DOHH2 (cell line): ENCODE measurements around the gene TBCD.

Source experiments
- H3F3A ChIP-seq: fragments of 200-600 bp; sonication (generic), shearing (Covaris generic); 2 replicates; pipeline ENCODE4 v1.6.0; 2016; ENCODE audit warnings: antibody characterized with exemption, mild to moderate bottlenecking; ENCODE audit not compliant: control insufficient read depth, insufficient read depth
- H3K27ac ChIP-seq: fragments of 200-600 bp; sonication (generic); 2 replicates; pipeline ENCODE4 v1.5.1; 2014; ENCODE audit warnings: low read depth, mild to moderate bottlenecking, low read length, moderate library complexity
- H3K27me3 ChIP-seq: fragments of 200-600 bp; sonication (generic); 2 replicates; pipeline ENCODE4 v1.6.1; 2014; ENCODE audit warnings: mild to moderate bottlenecking, low read length, mixed read lengths; ENCODE audit not compliant: control insufficient read depth
- H3K36me3 ChIP-seq: fragments of 200-600 bp; sonication (generic); 2 replicates; pipeline ENCODE4 v1.6.1; 2014; ENCODE audit warnings: mild to moderate bottlenecking, low read length, moderate library complexity, mixed read lengths; ENCODE audit not compliant: control insufficient read depth
- H3K4me1 ChIP-seq: fragments of 200-600 bp; sonication (generic); 2 replicates; pipeline ENCODE4 v1.6.1; 2014; ENCODE audit warnings: mild to moderate bottlenecking, low read length, mixed read lengths; ENCODE audit not compliant: control insufficient read depth
- H3K4me2 ChIP-seq: fragments of 200-600 bp; sonication (generic); 2 replicates; pipeline ENCODE4 v1.6.0; 2014; ENCODE audit warnings: mild to moderate bottlenecking, low read length, moderate library complexity
- H3K4me3 ChIP-seq: fragments of 200-600 bp; sonication (generic); 2 replicates; pipeline ENCODE4 v1.5.1; 2014; ENCODE audit warnings: mild to moderate bottlenecking, low read length, mixed read lengths
- H3K79me2 ChIP-seq: fragments of 200-600 bp; sonication (generic); 2 replicates; pipeline ENCODE4 v1.6.1; 2014; ENCODE audit warnings: mild to moderate bottlenecking, low read length, mixed read lengths; ENCODE audit not compliant: control insufficient read depth
- H3K9me2 ChIP-seq: fragments of 200-600 bp; sonication (generic); replicated peaks from 2 replicates; pipeline ENCODE4 v1.6.1; 2014; ENCODE audit warnings: mild to moderate bottlenecking, low read length, mixed read lengths; ENCODE audit not compliant: control insufficient read depth
- H3K9me3 ChIP-seq: fragments of 200-600 bp; sonication (generic); 2 replicates; pipeline ENCODE4 v1.6.1; 2014; ENCODE audit warnings: antibody characterized with exemption, low read length, mixed read lengths; ENCODE audit not compliant: control insufficient read depth, insufficient read depth
- H4K20me1 ChIP-seq: fragments of 200-600 bp; sonication (generic); 2 replicates; pipeline ENCODE4 v1.6.0; 2014; ENCODE audit warnings: low read depth, mild to moderate bottlenecking, antibody characterized with exemption, low read length, moderate library complexity; ENCODE audit not compliant: control insufficient read depth, insufficient read depth
- EZH2phosphoT487 ChIP-seq: fragments of 200-600 bp; sonication (generic); IDR thresholded peaks from 2 replicates; pipeline ENCODE4 v1.6.1; 2017; ENCODE audit warnings: borderline replicate concordance, mild to moderate bottlenecking, antibody characterized with exemption, low read length, moderate library complexity, mixed read lengths
- TF ChIP-seq, protein P1 (sequence below): fragments of 200-600 bp; sonication (generic); IDR thresholded peaks from one replicate; pipeline ENCODE4 v1.5.1; 2014; ENCODE audit warnings: antibody characterized with exemption, mild to moderate bottlenecking, low read depth, low read length; ENCODE audit not compliant: poor library complexity, severe bottlenecking

The TBCD gene

DNA sequence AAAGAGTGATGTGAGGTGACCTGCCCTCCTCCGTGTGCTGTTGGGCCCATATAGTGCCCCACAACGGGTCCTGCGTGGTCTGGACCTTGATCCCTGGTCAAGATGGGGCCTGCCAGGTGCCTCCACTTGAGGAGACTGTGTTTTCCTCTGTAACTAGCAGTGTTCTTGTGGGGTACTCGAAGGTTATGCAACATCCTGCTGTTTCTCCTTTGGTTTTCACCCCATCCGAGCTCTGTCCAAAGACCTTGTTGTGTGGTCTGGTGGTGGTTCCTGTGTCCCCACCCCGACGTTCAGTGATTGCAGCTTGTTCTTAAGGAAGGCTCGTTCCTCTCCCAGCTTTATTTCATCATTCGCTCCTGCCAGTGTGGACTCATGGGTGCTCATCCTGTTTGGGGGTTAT, 126.7 kb downstream of the TBCD start:
- Histone ChIP-seq H3K4me3 (no peak overlapping the region), H3K4me2 (no peak overlapping the region), H3K9me3 (no peaks in the 10 kb centered on the region), H3K79me2 (peaks cover 37% of the 10 kb centered on the region), H3K36me3 (no peaks in the 10 kb centered on the region; the same call in 1 of the 2 replicates), H3F3A (no peaks in the 10 kb centered on the region; the same call in 1 of the 2 replicates), H3K9me2 (no peaks in the 10 kb centered on the region), H4K20me1 (no peaks in the 10 kb centered on the region), H3K27ac (no peak overlapping the region), H3K27me3 (no peaks in the 10 kb centered on the region), H3K4me1 (no peaks in the 10 kb centered on the region)
- TF ChIP-seq, protein P1, sequence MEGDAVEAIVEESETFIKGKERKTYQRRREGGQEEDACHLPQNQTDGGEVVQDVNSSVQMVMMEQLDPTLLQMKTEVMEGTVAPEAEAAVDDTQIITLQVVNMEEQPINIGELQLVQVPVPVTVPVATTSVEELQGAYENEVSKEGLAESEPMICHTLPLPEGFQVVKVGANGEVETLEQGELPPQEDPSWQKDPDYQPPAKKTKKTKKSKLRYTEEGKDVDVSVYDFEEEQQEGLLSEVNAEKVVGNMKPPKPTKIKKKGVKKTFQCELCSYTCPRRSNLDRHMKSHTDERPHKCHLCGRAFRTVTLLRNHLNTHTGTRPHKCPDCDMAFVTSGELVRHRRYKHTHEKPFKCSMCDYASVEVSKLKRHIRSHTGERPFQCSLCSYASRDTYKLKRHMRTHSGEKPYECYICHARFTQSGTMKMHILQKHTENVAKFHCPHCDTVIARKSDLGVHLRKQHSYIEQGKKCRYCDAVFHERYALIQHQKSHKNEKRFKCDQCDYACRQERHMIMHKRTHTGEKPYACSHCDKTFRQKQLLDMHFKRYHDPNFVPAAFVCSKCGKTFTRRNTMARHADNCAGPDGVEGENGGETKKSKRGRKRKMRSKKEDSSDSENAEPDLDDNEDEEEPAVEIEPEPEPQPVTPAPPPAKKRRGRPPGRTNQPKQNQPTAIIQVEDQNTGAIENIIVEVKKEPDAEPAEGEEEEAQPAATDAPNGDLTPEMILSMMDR = no peak
- TF ChIP-seq EZH2phosphoT487 = no peak

GRCh38 chr17:82879241-82879640, 127.4 kb downstream of the TBCD start:
- Histone ChIP-seq H3K36me3 (no peaks in the 10 kb centered on the region), H3K4me1 (peaks cover 6% of the 10 kb centered on the region), H3K27me3 (no peaks in the 10 kb centered on the region), H3K4me3 (no peak overlapping the region), H3F3A (no peaks in the 10 kb centered on the region; the same call in 1 of the 2 replicates), H3K27ac (no peak overlapping the region), H4K20me1 (no peaks in the 10 kb centered on the region), H3K79me2 (peaks cover 32% of the 10 kb centered on the region), H3K4me2 (no peak overlapping the region), H3K9me3 (no peaks in the 10 kb centered on the region), H3K9me2 (no peaks in the 10 kb centered on the region)
- no peak for TF ChIP-seq EZH2phosphoT487
- TF ChIP-seq, protein P1 = no peak

- Histone ChIP-seq H3K4me1 (peaks cover 22% of the 10 kb centered on the region), H3K27ac (no peak overlapping the region), H3K27me3 (no peaks in the 10 kb centered on the region), H3K4me2 (no peak overlapping the region), H3K9me3 (no peaks in the 10 kb centered on the region), H3K4me3 (no peak overlapping the region), H3K36me3 (peaks cover under 1% of the 10 kb centered on the region; the same call in 1 of the 2 replicates), H3F3A (peaks cover 4% of the 10 kb centered on the region), H3K79me2 (peaks cover 26% of the 10 kb centered on the region), H4K20me1 (no peaks in the 10 kb centered on the region), H3K9me2 (no peaks in the 10 kb centered on the region)
- TF ChIP-seq EZH2phosphoT487 = no peak
- TF ChIP-seq, protein P1 = no peak
Observed at GRCh38 chr17:82880620-82881323, 128.9 kb downstream of the TBCD start.
